GM23338 (cell line): Measurements from ENCODE around the gene PTPRR.

Experiments
- CREB1 ChIP-seq: fragments of 250-450 bp; sonication (Bioruptor Pico); IDR thresholded peaks from 2 replicates; pipeline ENCODE4 v1.5.0; 2020; ENCODE audit warnings: low read depth, mild to moderate bottlenecking, moderate library complexity
- EZH2phosphoT487 ChIP-seq: fragments of 200-600 bp; sonication (generic); IDR thresholded peaks from one replicate; pipeline ENCODE4 v1.8.1; 2018; ENCODE audit warnings: antibody characterized with exemption; ENCODE audit not compliant: unreplicated experiment
- POLR2AphosphoS5 ChIP-seq: IDR thresholded peaks from 2 replicates; pipeline ENCODE4 v1.6.1; 2016; ENCODE audit warnings: antibody characterized with exemption, low read depth
- STAT1 ChIP-seq: IDR thresholded peaks from one replicate; pipeline ENCODE4 v1.6.1; 2016; ENCODE audit warnings: antibody characterized with exemption; ENCODE audit not compliant: unreplicated experiment
- TF ChIP-seq, protein P1 (sequence below), 2 experiments: fragments of 200-600 bp in 1 of 2; sonication (generic) in 1 of 2; conservative IDR thresholded peaks; 2 replicates each; pipeline versions ENCODE4 v1.5.1 to v1.6.1; 2016 to 2017; ENCODE audit warnings: antibody characterized with exemption in 2 of 2, low read depth in 2 of 2, mild to moderate bottlenecking in 2 of 2, moderate library complexity in 1 of 2
- TF ChIP-seq, protein P2 (sequence below): fragments of 250-450 bp; sonication (Bioruptor Pico); IDR thresholded peaks from 2 replicates; pipeline ENCODE4 v1.5.0; 2020; ENCODE audit warnings: mild to moderate bottlenecking, moderate library complexity
- TF ChIP-seq, protein P3 (sequence below): IDR thresholded peaks from one replicate; pipeline ENCODE4 v1.6.1; 2018; ENCODE audit warnings: antibody characterized with exemption; ENCODE audit not compliant: unreplicated experiment

DNA sequence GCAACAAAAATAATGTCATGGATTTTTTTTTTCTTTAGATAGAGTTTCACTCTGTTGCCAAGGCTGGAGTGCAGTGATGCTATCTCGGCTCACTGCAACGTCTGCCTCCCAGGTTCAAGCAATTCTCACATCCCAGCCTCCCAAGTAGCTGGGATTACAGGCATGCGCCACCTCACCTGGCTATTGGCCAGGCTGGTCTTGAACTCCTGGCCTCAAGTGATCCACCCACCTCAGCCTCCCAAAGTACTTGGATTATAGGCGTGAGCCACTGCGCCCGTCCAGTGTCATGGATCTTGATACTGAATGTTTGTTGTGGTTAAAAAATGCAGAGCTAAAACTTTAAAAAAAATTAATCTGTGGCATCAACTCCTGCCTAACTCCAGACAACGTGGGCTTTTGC is 175.5 kb downstream of the PTPRR start:
- no peak for TF ChIP-seq POLR2AphosphoS5
- TF ChIP-seq, protein P1, sequence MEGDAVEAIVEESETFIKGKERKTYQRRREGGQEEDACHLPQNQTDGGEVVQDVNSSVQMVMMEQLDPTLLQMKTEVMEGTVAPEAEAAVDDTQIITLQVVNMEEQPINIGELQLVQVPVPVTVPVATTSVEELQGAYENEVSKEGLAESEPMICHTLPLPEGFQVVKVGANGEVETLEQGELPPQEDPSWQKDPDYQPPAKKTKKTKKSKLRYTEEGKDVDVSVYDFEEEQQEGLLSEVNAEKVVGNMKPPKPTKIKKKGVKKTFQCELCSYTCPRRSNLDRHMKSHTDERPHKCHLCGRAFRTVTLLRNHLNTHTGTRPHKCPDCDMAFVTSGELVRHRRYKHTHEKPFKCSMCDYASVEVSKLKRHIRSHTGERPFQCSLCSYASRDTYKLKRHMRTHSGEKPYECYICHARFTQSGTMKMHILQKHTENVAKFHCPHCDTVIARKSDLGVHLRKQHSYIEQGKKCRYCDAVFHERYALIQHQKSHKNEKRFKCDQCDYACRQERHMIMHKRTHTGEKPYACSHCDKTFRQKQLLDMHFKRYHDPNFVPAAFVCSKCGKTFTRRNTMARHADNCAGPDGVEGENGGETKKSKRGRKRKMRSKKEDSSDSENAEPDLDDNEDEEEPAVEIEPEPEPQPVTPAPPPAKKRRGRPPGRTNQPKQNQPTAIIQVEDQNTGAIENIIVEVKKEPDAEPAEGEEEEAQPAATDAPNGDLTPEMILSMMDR (conservative IDR thresholded peaks at IDR 0.05; ENCODE audit: low read depth in 2 of 2): no peak
- no peak for TF ChIP-seq EZH2phosphoT487
- no peak for TF ChIP-seq STAT1
- TF ChIP-seq, protein P2, sequence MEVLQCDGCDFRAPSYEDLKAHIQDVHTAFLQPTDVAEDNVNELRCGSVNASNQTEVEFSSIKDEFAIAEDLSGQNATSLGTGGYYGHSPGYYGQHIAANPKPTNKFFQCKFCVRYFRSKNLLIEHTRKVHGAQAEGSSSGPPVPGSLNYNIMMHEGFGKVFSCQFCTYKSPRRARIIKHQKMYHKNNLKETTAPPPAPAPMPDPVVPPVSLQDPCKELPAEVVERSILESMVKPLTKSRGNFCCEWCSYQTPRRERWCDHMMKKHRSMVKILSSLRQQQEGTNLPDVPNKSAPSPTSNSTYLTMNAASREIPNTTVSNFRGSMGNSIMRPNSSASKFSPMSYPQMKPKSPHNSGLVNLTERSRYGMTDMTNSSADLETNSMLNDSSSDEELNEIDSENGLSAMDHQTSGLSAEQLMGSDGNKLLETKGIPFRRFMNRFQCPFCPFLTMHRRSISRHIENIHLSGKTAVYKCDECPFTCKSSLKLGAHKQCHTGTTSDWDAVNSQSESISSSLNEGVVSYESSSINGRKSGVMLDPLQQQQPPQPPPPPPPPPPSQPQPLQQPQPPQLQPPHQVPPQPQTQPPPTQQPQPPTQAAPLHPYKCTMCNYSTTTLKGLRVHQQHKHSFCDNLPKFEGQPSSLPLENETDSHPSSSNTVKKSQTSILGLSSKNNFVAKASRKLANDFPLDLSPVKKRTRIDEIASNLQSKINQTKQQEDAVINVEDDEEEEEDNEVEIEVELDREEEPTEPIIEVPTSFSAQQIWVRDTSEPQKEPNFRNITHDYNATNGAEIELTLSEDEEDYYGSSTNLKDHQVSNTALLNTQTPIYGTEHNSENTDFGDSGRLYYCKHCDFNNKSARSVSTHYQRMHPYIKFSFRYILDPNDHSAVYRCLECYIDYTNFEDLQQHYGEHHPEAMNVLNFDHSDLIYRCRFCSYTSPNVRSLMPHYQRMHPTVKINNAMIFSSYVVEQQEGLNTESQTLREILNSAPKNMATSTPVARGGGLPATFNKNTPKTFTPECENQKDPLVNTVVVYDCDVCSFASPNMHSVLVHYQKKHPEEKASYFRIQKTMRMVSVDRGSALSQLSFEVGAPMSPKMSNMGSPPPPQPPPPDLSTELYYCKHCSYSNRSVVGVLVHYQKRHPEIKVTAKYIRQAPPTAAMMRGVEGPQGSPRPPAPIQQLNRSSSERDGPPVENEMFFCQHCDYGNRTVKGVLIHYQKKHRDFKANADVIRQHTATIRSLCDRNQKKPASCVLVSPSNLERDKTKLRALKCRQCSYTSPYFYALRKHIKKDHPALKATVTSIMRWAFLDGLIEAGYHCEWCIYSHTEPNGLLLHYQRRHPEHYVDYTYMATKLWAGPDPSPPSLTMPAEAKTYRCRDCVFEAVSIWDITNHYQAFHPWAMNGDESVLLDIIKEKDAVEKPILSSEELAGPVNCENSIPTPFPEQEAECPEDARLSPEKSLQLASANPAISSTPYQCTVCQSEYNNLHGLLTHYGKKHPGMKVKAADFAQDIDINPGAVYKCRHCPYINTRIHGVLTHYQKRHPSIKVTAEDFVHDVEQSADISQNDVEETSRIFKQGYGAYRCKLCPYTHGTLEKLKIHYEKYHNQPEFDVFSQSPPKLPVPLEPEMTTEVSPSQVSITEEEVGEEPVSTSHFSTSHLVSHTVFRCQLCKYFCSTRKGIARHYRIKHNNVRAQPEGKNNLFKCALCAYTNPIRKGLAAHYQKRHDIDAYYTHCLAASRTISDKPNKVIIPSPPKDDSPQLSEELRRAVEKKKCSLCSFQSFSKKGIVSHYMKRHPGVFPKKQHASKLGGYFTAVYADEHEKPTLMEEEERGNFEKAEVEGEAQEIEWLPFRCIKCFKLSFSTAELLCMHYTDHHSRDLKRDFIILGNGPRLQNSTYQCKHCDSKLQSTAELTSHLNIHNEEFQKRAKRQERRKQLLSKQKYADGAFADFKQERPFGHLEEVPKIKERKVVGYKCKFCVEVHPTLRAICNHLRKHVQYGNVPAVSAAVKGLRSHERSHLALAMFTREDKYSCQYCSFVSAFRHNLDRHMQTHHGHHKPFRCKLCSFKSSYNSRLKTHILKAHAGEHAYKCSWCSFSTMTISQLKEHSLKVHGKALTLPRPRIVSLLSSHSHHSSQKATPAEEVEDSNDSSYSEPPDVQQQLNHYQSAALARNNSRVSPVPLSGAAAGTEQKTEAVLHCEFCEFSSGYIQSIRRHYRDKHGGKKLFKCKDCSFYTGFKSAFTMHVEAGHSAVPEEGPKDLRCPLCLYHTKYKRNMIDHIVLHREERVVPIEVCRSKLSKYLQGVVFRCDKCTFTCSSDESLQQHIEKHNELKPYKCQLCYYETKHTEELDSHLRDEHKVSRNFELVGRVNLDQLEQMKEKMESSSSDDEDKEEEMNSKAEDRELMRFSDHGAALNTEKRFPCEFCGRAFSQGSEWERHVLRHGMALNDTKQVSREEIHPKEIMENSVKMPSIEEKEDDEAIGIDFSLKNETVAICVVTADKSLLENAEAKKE (CRISPR knock-in tag): no peak
- TF ChIP-seq, protein P3, sequence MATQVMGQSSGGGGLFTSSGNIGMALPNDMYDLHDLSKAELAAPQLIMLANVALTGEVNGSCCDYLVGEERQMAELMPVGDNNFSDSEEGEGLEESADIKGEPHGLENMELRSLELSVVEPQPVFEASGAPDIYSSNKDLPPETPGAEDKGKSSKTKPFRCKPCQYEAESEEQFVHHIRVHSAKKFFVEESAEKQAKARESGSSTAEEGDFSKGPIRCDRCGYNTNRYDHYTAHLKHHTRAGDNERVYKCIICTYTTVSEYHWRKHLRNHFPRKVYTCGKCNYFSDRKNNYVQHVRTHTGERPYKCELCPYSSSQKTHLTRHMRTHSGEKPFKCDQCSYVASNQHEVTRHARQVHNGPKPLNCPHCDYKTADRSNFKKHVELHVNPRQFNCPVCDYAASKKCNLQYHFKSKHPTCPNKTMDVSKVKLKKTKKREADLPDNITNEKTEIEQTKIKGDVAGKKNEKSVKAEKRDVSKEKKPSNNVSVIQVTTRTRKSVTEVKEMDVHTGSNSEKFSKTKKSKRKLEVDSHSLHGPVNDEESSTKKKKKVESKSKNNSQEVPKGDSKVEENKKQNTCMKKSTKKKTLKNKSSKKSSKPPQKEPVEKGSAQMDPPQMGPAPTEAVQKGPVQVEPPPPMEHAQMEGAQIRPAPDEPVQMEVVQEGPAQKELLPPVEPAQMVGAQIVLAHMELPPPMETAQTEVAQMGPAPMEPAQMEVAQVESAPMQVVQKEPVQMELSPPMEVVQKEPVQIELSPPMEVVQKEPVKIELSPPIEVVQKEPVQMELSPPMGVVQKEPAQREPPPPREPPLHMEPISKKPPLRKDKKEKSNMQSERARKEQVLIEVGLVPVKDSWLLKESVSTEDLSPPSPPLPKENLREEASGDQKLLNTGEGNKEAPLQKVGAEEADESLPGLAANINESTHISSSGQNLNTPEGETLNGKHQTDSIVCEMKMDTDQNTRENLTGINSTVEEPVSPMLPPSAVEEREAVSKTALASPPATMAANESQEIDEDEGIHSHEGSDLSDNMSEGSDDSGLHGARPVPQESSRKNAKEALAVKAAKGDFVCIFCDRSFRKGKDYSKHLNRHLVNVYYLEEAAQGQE: no peak
- TF ChIP-seq CREB1 (CRISPR knock-in tag): no peak
